ENCODE results near the gene LRRC4B.

LRRC4B gene

GRCh38 chr19:50518091-50519005, 49.9 kb downstream of the LRRC4B start:
- no peak for FAIRE-seq

- FAIRE-seq = no peak
Observed at GRCh38 chr19:50517704-50518075, 50.5 kb downstream of the LRRC4B start.

DNA sequence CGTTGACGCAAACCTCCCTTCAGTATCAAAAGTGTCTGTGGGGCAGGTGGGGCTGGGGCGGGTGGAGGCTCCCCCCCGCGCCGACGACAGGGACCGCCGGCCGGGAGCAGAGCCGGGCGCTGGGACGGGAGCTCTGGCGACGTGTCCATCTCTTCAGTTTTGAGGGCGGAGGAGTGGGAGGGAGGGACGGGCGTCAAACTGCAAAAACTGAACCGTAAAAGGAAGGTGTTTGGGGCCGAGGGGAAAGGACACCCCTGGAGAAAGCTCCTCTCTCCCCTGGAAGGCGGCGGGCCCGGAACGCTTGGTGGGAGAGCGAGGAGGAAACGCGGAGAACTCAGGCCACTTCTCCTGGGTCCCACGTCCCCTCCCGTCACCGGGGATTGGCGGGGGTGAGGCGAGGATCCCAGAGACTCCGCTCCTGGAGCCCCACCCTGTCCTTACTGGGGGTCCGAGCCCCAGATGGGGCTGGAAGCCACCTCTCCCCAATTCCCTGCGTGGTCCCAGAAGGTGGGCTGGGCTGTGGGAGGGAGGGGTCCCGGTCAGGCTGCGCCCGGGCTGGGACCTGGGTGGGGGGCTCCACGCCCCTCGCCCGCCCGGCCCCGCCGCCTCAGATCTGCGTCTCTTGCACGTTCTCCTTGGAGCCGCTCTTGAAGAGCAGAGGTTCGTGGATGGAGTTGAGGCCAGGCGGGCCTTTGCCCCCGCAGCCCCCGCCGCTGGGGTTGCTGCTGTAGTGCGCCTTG, 51.1 kb downstream of the LRRC4B start:
- no peak for FAIRE-seq

DNA sequence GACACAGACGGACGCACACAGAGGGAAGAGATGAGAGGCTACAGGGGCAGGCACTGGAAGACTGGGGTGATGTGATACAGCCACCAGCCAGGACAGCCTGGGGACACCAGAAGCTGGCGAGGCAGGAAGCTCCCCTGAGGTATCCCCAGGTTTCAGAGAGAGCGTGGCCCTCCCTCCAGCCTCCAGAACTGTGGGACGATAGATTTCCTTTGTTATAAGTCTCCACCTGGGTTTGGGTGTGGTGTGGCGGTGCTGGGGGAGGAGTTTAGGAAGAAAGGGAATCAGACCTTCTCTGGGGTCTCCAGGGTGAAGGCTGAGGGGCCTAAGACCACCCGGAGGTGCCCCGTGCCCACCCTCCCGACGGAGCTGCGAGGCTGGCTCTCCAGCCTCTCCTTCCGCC, 51.8 kb downstream of the LRRC4B start:
- no peak for FAIRE-seq

GRCh38 chr19:50515168-50515561, 53.1 kb downstream of the LRRC4B start:
- no peak for FAIRE-seq

GRCh38 chr19:50514346-50515167, 53.7 kb downstream of the LRRC4B start:
- FAIRE-seq = no peak

DNA sequence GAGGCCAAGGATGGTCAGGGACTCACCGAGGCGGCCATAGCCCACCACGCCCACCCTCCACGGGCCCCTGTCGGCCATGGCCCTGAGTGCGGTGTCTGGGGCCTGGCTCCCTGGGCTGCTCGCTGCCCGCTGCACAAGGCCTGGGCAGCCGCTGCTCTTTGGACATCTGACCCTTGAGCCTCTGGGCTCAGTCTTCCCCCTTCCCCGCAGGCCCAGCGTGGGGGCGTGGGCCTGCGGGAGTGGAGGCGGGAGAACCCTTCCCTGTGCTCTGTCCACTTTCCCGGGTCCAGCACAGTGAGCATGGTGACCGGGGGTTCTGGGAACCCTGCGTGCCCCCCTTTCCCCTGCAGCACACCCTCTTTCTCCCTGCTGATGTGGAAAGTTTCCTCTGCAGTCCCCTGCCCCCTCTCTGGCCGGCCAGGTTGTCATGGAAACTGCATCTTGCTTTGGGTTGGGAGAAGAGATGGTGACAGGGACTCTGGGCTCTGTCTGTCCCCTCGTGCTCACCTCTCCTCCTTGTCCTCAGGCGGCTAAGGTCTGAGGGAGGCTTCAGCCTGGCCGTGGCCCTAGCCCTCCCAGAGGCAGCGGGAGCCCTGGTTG, 54.4 kb downstream of the LRRC4B start, which contains the start of gene ASPDH:
Gene ASPDH, minus strand, starts transcription at position 168 of the 600 bp plus-strand sequence. Its CDS starts 90 bp downstream, at position 78.
- FAIRE-seq = no peak

DNA sequence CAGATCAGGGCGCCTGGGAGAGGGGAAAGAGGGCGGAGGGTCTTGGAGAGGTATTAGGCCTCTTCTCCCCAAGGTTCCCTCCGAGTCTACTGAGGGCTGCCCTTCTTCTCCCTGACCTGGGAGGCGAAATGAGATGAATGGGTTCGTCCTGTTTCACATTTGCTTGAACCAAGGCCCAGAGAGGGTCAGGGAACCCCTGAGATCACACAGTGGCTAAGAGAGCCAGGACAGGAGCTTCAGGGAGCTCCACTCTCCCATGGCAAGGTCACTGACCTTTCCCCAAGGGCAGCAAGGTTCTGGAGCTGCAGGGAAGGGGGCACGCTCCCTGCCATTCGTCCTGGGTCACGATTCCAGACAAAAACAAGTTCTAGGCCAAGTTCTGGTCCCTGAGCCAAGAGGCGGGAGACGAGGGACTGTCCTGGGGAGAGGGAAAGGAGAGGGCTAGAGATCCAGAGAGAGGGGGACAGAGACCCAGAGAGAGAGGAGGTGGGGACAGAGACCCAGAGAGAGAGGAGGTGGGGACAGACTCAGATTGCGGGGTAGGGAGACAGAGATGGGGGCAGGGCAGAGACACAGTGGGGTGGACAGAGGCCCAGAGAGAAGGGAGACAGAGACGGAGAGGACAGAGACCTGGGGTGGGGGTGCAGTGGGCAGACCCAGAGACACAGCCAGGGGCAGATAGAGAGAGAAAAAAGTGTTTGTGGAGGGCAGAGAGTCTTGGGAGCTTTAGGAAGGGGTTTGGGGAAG, 55.1 kb downstream of the LRRC4B start:
- no peak for FAIRE-seq

- no peak for FAIRE-seq
Observed at GRCh38 chr19:50512112-50512998, 55.9 kb downstream of the LRRC4B start.

DNA sequence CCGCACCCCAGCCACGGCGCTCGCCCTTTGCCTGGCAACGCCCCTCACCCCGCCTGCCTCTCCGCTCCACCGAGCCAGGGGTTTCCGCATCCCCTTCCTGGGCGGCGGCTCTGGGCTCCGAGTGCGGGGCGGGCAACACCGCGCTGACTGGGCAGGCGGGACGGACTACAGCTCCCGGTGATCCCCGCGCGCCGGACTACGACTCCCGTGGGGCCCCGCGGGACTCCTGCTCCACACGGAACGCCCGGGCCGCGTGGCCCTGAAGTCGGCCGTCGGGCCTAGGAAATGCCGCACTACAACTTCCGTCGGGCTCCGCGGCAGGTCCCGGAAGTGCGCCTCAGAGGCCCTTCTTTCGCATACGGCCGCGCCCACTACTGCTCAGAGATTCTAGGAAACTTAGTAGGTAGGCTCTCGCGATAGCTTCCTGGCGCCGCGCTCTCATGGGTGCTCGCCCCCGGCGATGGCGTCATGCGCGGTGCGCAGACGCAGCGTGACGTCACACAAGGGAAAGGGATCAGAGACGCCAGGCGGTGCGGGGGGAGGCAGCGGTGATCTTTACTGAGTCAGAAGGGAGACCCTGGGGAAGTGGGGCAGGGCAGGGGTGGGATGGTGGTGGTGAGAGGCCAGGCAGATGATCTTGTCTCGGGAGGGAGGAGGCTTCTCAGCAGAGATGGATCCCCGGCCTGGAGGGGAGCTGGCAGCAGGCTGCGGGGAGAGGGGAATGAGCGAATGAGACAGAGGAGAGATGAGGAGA, 57.0 kb downstream of the LRRC4B start, which contains the start of gene JOSD2:
Gene JOSD2, minus strand, starts transcription at position 123 of the 754 bp plus-strand sequence. CDS start 760 bp downstream, outside the sequence.
- peak; percentile 60 for FAIRE-seq

DNA sequence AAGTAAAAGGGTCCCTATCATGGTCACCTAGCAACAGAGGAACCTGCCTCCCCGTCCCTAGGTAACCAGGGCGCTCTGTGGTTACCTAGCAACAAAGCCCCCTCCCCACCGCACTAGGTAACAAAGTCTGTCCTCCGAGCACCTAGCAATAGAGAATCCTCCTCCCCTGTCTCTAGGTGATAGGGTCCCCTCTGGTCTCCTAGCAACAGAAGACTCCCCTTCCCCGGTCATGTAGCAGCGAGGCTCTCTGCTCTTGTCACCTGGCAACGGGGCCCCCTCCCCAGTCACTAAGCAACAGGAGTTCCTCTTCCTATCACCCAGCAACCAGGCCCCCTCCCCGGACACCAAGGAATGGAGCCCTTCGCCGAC, 57.6 kb downstream of the LRRC4B start:
- FAIRE-seq = no peak

DNA sequence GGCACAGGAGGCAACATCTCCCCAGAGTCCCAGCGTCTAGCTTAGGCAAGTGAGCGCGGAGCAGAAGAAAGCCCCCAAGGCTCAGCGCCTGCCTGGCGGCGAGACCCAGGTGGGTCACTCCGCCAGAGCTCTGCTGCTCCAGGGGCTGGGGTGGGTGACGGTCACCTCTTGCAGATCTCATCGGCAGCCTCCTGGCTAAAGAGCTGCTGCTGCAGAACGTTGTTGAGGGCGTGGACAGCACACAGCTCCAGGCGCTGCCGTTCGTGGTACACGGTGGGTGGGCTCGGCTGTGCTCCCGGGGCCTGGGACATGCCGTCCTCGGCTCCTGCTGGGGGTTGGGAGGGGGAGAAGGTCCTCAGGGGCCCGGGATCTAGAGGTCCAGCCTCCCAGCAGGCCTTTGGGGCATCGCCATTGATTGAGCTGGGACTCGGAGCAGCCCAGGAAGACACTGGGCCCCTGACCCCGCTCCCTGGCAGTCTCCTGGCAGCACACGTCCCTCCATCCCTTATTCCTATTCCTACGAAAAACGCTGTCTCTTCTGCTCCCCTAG, 58.0 kb downstream of the LRRC4B start:
- no peak for FAIRE-seq

DNA sequence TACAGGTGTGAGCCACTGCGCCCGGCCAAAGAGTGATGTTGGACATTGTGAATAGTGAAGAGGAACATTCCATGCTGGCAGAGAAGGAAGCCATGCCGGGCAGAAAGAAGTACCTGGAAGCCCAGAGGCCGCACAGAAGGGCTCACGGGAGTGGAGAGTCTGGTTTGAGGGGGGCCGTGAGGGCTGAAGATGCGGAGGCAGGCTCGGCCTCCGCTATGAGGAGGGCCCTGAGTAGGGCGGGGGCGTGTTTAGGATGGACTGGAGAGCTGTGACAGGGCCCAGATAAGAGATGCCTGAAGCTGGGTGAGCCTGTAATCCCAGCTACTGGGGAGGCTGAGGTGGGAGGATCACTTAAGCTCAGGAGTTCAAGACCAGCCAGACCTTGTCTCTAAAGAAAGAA, 58.9 kb downstream of the LRRC4B start:
- FAIRE-seq = no peak

DNA sequence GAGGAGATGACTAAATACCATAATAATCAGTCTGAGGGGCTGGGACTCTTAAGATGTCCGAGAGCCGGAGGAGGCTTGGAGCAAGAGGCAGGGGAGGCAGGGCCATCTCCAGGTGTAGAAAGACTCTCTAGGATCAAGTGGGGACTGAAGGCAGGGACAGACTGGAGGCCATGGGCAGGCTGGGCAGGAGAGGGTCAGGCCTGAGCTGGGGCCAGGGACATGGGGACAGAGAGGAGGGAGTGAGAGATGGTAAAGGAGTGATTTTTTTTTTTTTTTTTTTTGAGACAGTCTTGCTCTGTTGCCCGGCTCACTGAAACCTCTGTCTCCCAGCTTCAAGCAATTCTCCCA, 59.4 kb downstream of the LRRC4B start:
- no peak for FAIRE-seq

DNA sequence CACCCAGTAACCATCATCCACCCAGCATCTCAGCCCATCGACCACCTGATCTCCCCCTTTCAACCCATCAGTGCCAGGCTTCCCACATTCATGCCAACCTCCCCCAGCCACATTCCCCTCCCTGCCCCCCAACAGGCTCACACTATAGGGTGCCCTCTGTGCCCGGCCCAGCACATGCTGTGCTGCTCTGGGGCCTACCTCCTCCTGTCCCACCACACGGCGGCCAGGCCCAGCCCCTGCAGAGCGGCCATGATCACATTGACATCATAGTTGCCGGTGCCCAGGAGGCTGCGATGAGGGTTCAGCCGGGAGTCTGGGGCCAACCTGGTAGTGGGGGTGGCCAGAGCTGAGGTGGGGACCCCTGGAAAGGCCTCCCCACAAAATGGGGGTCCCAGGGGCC, 60.9 kb downstream of the LRRC4B start:
- no peak for FAIRE-seq

DNA sequence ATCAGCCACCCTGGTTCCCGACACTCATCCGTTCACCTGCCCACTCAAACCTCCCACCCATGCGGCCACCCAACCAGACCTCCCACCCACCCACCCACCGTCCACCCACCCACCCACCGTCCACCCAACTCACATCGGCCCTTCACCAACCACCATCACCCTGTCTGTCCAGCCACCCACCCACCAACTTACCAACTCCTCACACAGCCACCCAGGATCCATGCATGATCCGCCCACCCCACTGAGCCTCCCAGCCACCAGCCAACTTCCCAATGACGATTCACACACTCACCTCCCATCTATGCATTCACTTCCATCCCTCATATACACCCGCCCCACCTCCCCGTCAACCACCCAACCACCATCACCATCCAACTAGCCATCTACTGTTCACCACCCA, 61.5 kb downstream of the LRRC4B start:
- no peak for FAIRE-seq

GRCh38 chr19:50505856-50506611, 62.2 kb downstream of the LRRC4B start:
- FAIRE-seq = no peak

GRCh38 chr19:50501568-50502475, 66.4 kb downstream of the LRRC4B start:
- FAIRE-seq = no peak
